K562 (cell line): Measurements from ENCODE around the gene NUDCD3. TPM values are rescaled to one million over a fixed set of nuclear protein-coding genes. Genes with fewer than 3 reads are reported as not detected.

Source experiments
- ATAC-seq: fragments of 200-7000 bp; cut with Tn5 transposase; 3 replicates; pipeline ENCODE4 v1.9.1; 2020; ENCODE audit warnings: moderate library complexity
- BruUV-seq: library from RNA; stranded (reverse); fragments of 400-500 nt; replicated peaks from 2 replicates; lab custom pipeline; 2021; lab: Mats Ljungman, UMichigan
- CTCF ChIA-PET: fragments of 300-600 bp; formaldehyde crosslinking; extraction: SDS; loops from one replicate; lab custom pipeline; 2021; ENCODE audit warnings: low intra/inter-chr PET ratio; lab: Yijun Ruan, JAX
- POLR2A ChIA-PET: fragments of 300-600, 350-650 bp; sonication (Branson Sonifier 250); formaldehyde crosslinking; extraction: SDS; loops from one replicate; lab custom pipeline; 2021; ENCODE audit warnings: antibody characterized with exemption, inconsistent platforms; lab: Yijun Ruan, JAX
- DNase-seq, 4 experiments: peaks; one replicate each; pipeline versions ENCODE4 v3.0.0 to v3.0.0-alpha.2; 2011 to 2018; ENCODE audit warnings: low spot score in 3 of 4, mixed read lengths in 3 of 4; ENCODE audit errors: extremely low read depth in 1 of 4
- FAIRE-seq: peaks from 2 replicates; lab custom pipeline; 2011; peaks lifted over from hg19 to GRCh38; lab: Jason Lieb, UNC
- H2AFZ ChIP-seq: 2 replicates; pipeline ENCODE4 v1.6.0; 2011; ENCODE audit warnings: low read depth, low read length, control low read depth, inconsistent platforms
- H3K27ac ChIP-seq: fragments of 200-600 bp; 3 replicates; pipeline ENCODE4 v1.8.0; 2011; ENCODE audit warnings: low read depth, mild to moderate bottlenecking, control low read depth, inconsistent platforms, low read length, moderate library complexity, mixed read lengths; ENCODE audit errors: extremely low read depth
- H3K27me3 ChIP-seq, 2 experiments: fragments of 300-600 bp in 1 of 2; 2 replicates in 1 of 2; 3 replicates in 1 of 2; pipeline versions ENCODE4 v1.6.0 to v1.8.0; 2011; ENCODE audit warnings: inconsistent platforms in 2 of 2, low read length in 2 of 2, mild to moderate bottlenecking in 1 of 2, mixed read lengths in 1 of 2, moderate library complexity in 1 of 2; ENCODE audit not compliant: control insufficient read depth in 2 of 2, insufficient read depth in 2 of 2
- H3K36me3 ChIP-seq: fragments of 300-600 bp; 3 replicates; pipeline ENCODE4 v1.8.0; 2011; ENCODE audit warnings: mild to moderate bottlenecking, low read length, inconsistent platforms; ENCODE audit not compliant: control insufficient read depth, insufficient read depth
- H3K4me1 ChIP-seq, 2 experiments: fragments of 200-600 bp in 1 of 2; replicated peaks in 1 of 2; 2 replicates in 1 of 2; 3 replicates in 1 of 2; pipeline versions ENCODE4 v1.5.1 to v1.8.0; 2011; ENCODE audit warnings: inconsistent platforms in 2 of 2, low read length in 2 of 2, mild to moderate bottlenecking in 1 of 2, mixed read lengths in 1 of 2, moderate library complexity in 1 of 2; ENCODE audit not compliant: control insufficient read depth in 2 of 2, insufficient read depth in 2 of 2
- H3K4me2 ChIP-seq: 2 replicates; pipeline ENCODE4 v1.6.1; 2011; ENCODE audit warnings: low read length, control low read depth, inconsistent platforms, mixed read lengths; ENCODE audit not compliant: insufficient read depth
- H3K4me3 ChIP-seq: fragments of 200-600 bp; sonication (generic), shearing (Covaris generic); 2 replicates; pipeline ENCODE4 v1.5.1; 2016; ENCODE audit warnings: control low read depth, inconsistent platforms
- H3K79me2 ChIP-seq: fragments of 200-600 bp; 3 replicates; pipeline ENCODE4 v1.8.0; 2011; ENCODE audit warnings: low read length, inconsistent platforms; ENCODE audit not compliant: control insufficient read depth, insufficient read depth
- H3K9ac ChIP-seq, 2 experiments: 2 replicates each; pipeline versions ENCODE4 v1.6.0 to v1.6.1; 2011; ENCODE audit warnings: low read depth in 2 of 2, low read length in 2 of 2, control low read depth in 1 of 2, inconsistent platforms in 1 of 2, mild to moderate bottlenecking in 1 of 2, mixed read lengths in 1 of 2; ENCODE audit not compliant: insufficient read depth in 1 of 2
- H3K9me1 ChIP-seq: one replicate; pipeline ENCODE4 v1.6.0; 2011; ENCODE audit warnings: inconsistent platforms, mild to moderate bottlenecking, low read length, moderate library complexity; ENCODE audit not compliant: control insufficient read depth, insufficient read depth
- H3K9me3 ChIP-seq: replicated peaks from 2 replicates; pipeline ENCODE4 v1.5.1; 2011; ENCODE audit warnings: low read depth, low read length, inconsistent platforms; ENCODE audit not compliant: control insufficient read depth, insufficient read depth
- H4K20me1 ChIP-seq: replicated peaks from 2 replicates; pipeline ENCODE4 v1.6.1; 2011; ENCODE audit warnings: low read length, inconsistent platforms, mixed read lengths; ENCODE audit not compliant: control insufficient read depth, insufficient read depth
- C11orf30 ChIP-seq: fragments of 450-650 bp; IDR thresholded peaks from 2 replicates; pipeline ENCODE4 v1.6.1; 2016; ENCODE audit warnings: low read depth, mild to moderate bottlenecking
- MYBL2 ChIP-seq, 2 experiments: fragments of 450-650 bp in 1 of 2; sonication (generic) in 1 of 2; formaldehyde crosslinking in 1 of 2; IDR thresholded peaks; 2 replicates each; pipeline versions ENCODE4 v1.6.1 to v1.8.1; 2017 to 2022; ENCODE audit warnings: borderline replicate concordance in 1 of 2, inconsistent platforms in 1 of 2, low read depth in 1 of 2, mild to moderate bottlenecking in 1 of 2, missing genetic modification reagents in 1 of 2, moderate library complexity in 1 of 2
- NFE2 ChIP-seq: IDR thresholded peaks from 2 replicates; pipeline ENCODE4 v1.6.1; 2014; ENCODE audit warnings: antibody characterized with exemption, low read depth
- RAD21 ChIP-seq, 2 experiments: fragments of 250-450 bp in 1 of 2; fragments of 450-650 bp in 1 of 2; sonication (Bioruptor Pico) in 1 of 2; formaldehyde crosslinking in 1 of 2; IDR thresholded peaks in 1 of 2; conservative IDR thresholded peaks in 1 of 2; 2 replicates each; pipeline versions ENCODE4 v1.4.0 to v1.8.0; 2020 to 2022; ENCODE audit warnings: mild to moderate bottlenecking in 2 of 2, moderate library complexity in 1 of 2
- REST ChIP-seq, 2 experiments: fragments of 450-650 bp; formaldehyde crosslinking in 1 of 2; IDR thresholded peaks; 2 replicates each; pipeline versions ENCODE4 v1.4.0 to v1.6.1; 2014 to 2020; ENCODE audit warnings: mild to moderate bottlenecking in 2 of 2, borderline replicate concordance in 1 of 2, low read depth in 1 of 2
- SMC3 ChIP-seq: conservative IDR thresholded peaks from 2 replicates; pipeline ENCODE4 v1.6.1; 2011; ENCODE audit warnings: low read depth, low read length, improper control_type of control experiment; ENCODE audit not compliant: insufficient read depth
- ZBTB26 ChIP-seq: fragments of 450-650 bp; formaldehyde crosslinking; IDR thresholded peaks from 2 replicates; pipeline ENCODE4 v1.4.0; 2022; ENCODE audit warnings: missing genetic modification characterization
- ZNF695 ChIP-seq: fragments of 450-650 bp; formaldehyde crosslinking; IDR thresholded peaks from 2 replicates; pipeline ENCODE4 v1.4.0; 2020; ENCODE audit warnings: mild to moderate bottlenecking, moderate library complexity
- WGBS: fragments of 100-300 bp; shearing (Covaris generic); methylation state at CpG from one replicate; pipeline ENCODE4 v1.1.6; 2016; ENCODE audit warnings: low coverage, mixed read lengths; ENCODE audit not compliant: insufficient coverage; ENCODE audit errors: missing lambda C conversion rate; 5-methylcytosine and 5-hydroxymethylcytosine counted together
- in situ Hi-C: fragments of 300-500 bp; cut with MboI; formaldehyde crosslinking; loops from 4 replicates; pipeline ENCODE4 v1.15.0; 2018; ENCODE audit warnings: inconsistent platforms, mixed read lengths
- intact Hi-C: fragments of 100-400 bp; cut with micrococcal nuclease; formaldehyde crosslinking; loops from 2 replicates; pipeline ENCODE4 v1.14.2; 2022
- polyA plus RNA-seq, 8 experiments: library from polyadenylated mRNA; depleted of rRNA in 4 of 8; stranded (reverse) in 5 of 8; unstranded in 3 of 8; fragments of >200 nt; fragmentation: Nextera tagmentation in 2 of 8; fragmentation: Illumina TruSeq in 1 of 8; extraction: Ambion mirVana in 2 of 8; extraction: Trizol in 1 of 8; gene quantifications; 2 replicates each; pipeline versions ENCODE4 v1.2.1 to v1.2.3, GENCODE V29; 2011 to 2014; ENCODE audit warnings: inconsistent platforms in 1 of 8, missing spikeins in 1 of 8
- total RNA-seq, 7 experiments: library from RNA; depleted of rRNA in 6 of 7; stranded (reverse); fragments of >200 nt in 6 of 7; fragmentation: Illumina TruSeq in 2 of 7; extraction: Trizol in 2 of 7; gene quantifications; 2 replicates each; pipeline versions ENCODE4 v1.2.1 to v1.2.3, GENCODE V29; 2011 to 2021; ENCODE audit warnings: low replicate concordance in 1 of 7

Gene NUDCD3
- total and polyA plus RNA-seq, 9 of the 15 experiments (the other 6 are each of a cell fraction or from before 2014, with no cell fraction given) = 24.8 to 64.2 (median 42.6) TPM

GRCh38 chr7:44432381-44432977 lies 58.0 kb downstream of the NUDCD3 start (continued):
- TF ChIP-seq ZBTB26 = no peak

- in situ Hi-C loops = no loop called here
- peak; percentile 89 for ATAC-seq
- DNase-seq = peak in 2 of 4 experiments; percentile 30 to 38
- CTCF ChIA-PET = interaction anchor here (0.6 to 0.8 kb wide), 3 partner anchors 19 to 273 kb away, joined by 3 read pairs; no protein-coding TSS in a partner anchor
- no peak for FAIRE-seq
- H3K27ac ChIP-seq = no peak overlapping the region
- WGBS = 50% methylated on average over 2 of the region's 2 CpGs
- no peak overlapping the region for H3K4me3 ChIP-seq
- BruUV-seq = no TSS peak
- peaks cover 9% of the 10 kb centered on the region for H4K20me1 ChIP-seq
- H3K4me1 ChIP-seq = peaks cover 4 to 5% of the 10 kb centered on the region in 2 experiments; a peak in 4 of 5 replicates
- peaks cover 29% of the 10 kb centered on the region; the same call in 2 of the 3 replicates for H3K36me3 ChIP-seq
- no peak overlapping the region for H3K4me2 ChIP-seq
- H3K79me2 ChIP-seq = peaks cover 13% of the 10 kb centered on the region
- intact Hi-C loops = no loop called here
- H3K9me1 ChIP-seq = peaks cover 4% of the 10 kb centered on the region
- peak overlapping the region in 1 of 2 experiments; percentile 67; a peak in 2 of 4 replicates for H3K9ac ChIP-seq
- H2AFZ ChIP-seq = no peak overlapping the region
- POLR2A ChIA-PET = interaction anchor here (1.0 to 1.3 kb wide), 2 partner anchors 9 to 14 kb away, joined by 3 read pairs; no protein-coding TSS in a partner anchor
- no peaks in the 10 kb centered on the region for H3K27me3 ChIP-seq
- no peaks in the 10 kb centered on the region for H3K9me3 ChIP-seq
- TF ChIP-seq C11orf30 (peak; percentile 39; the same call in 1 of the 2 replicates), RAD21 (CRISPR knock-in tag; conservative IDR thresholded peaks at IDR 0.05 in 1 of 2, IDR thresholded peaks at IDR 0.05 in 1 of 2) (peak in 1 of 2 experiments; percentile 54; a peak in 2 of 4 replicates), ZNF695 (CRISPR knock-in tag) (no peak), REST (IDR thresholded peaks at IDR 0.05; ENCODE audit: borderline replicate concordance) (peak; percentile 9; the same call in 1 of the 2 replicates), REST (CRISPR knock-in tag; IDR thresholded peaks at IDR 0.05; ENCODE audit: low read depth) (no peak), NFE2 (peak; percentile 41; the same call in 1 of the 2 replicates), SMC3 (0 out of 2 replicates have a peak, but pooled peaks have one; percentile 10), MYBL2 (IDR thresholded peaks at IDR 0.05; ENCODE audit: low read depth) (no peak), MYBL2 (CRISPR knock-in tag; IDR thresholded peaks at IDR 0.05; ENCODE audit: borderline replicate concordance) (no peak)
These were observed 59.3 kb downstream of the NUDCD3 start for GRCh38 chr7:44431091-44431608.
